Endothelial cell of umbilical vein (primary cell): ENCODE measurements around the gene MAPK8IP2. TPM values are rescaled to one million over a fixed set of nuclear protein-coding genes. Genes with fewer than 3 reads are reported as not detected.

Experiments used
- BruUV-seq: library from RNA; stranded (reverse); fragments of 400-500 nt; replicated peaks from 2 replicates; lab custom pipeline; 2021; lab: Mats Ljungman, UMichigan
- CTCF ChIA-PET: fragments of 300-600, 350-600 bp; sonication (Branson Sonifier 250); formaldehyde crosslinking; loops from one replicate; lab custom pipeline; 2021; ENCODE audit warnings: antibody characterized with exemption, inconsistent platforms; lab: Charles Lee
- POLR2A ChIA-PET: fragments of 300-600, 350-600 bp; sonication (Branson Sonifier 250); formaldehyde crosslinking; loops from one replicate; lab custom pipeline; 2021; ENCODE audit warnings: antibody characterized with exemption, inconsistent platforms; lab: Charles Lee
- DNase-seq: peaks from one replicate; pipeline ENCODE4 v3.0.0-alpha.2; 2011; ENCODE audit warnings: low read depth, low spot score
- FAIRE-seq: peaks from 2 replicates; lab custom pipeline; 2011; peaks lifted over from hg19 to GRCh38; lab: Jason Lieb, UNC
- H2AFZ ChIP-seq: 2 replicates; pipeline ENCODE4 v1.6.0; 2012; ENCODE audit warnings: low read depth, low read length, control low read depth, inconsistent platforms
- H3K27ac ChIP-seq: 2 replicates; pipeline ENCODE4 v1.5.1; 2011; ENCODE audit warnings: low read depth, mild to moderate bottlenecking, control low read depth, low read length, moderate library complexity; ENCODE audit not compliant: insufficient read depth
- H3K27me3 ChIP-seq, 2 experiments: 2 replicates each; pipeline versions ENCODE4 v1.6.0 to v1.6.1; 2011; ENCODE audit warnings: low read length in 2 of 2, mixed read lengths in 1 of 2; ENCODE audit not compliant: control insufficient read depth in 2 of 2, insufficient read depth in 2 of 2
- H3K36me3 ChIP-seq, 2 experiments: 2 replicates in 1 of 2; 3 replicates in 1 of 2; pipeline ENCODE4 v1.5.1; 2011; ENCODE audit warnings: low read length in 2 of 2, mild to moderate bottlenecking in 1 of 2, moderate library complexity in 1 of 2; ENCODE audit not compliant: control insufficient read depth in 2 of 2, insufficient read depth in 2 of 2; ENCODE audit errors: extremely low read depth in 1 of 2
- H3K4me1 ChIP-seq: 3 replicates; pipeline ENCODE4 v1.5.1; 2011; ENCODE audit warnings: mild to moderate bottlenecking, low read length; ENCODE audit not compliant: control insufficient read depth, insufficient read depth; ENCODE audit errors: extremely low read depth
- H3K4me2 ChIP-seq: 2 replicates; pipeline ENCODE4 v1.6.1; 2011; ENCODE audit warnings: low read length, control low read depth, mixed read lengths; ENCODE audit not compliant: insufficient read depth
- H3K4me3 ChIP-seq, 3 experiments: fragments of 200-600 bp in 1 of 3; sonication (generic), shearing (Covaris generic) in 1 of 3; replicated peaks in 1 of 3; 2 replicates each; pipeline ENCODE4 v1.5.1; 2011 to 2016; ENCODE audit warnings: control low read depth in 3 of 3, low read length in 3 of 3, mild to moderate bottlenecking in 2 of 3, inconsistent platforms in 1 of 3, low read depth in 1 of 3, moderate library complexity in 1 of 3; ENCODE audit not compliant: insufficient read depth in 1 of 3
- H3K79me2 ChIP-seq: 2 replicates; pipeline ENCODE4 v1.6.0; 2012; ENCODE audit warnings: low read length, inconsistent platforms; ENCODE audit not compliant: control insufficient read depth, insufficient read depth
- H3K9ac ChIP-seq: replicated peaks from 2 replicates; pipeline ENCODE3; 2011; ENCODE audit warnings: low read length, control low read depth; ENCODE audit not compliant: insufficient read depth; ENCODE audit errors: extremely low read depth
- H3K9me1 ChIP-seq: replicated peaks from 3 replicates; pipeline ENCODE4 v1.6.0; 2011; ENCODE audit warnings: mild to moderate bottlenecking, low read length; ENCODE audit not compliant: control insufficient read depth, insufficient read depth; ENCODE audit errors: extremely low read depth
- H3K9me3 ChIP-seq: replicated peaks from 2 replicates; pipeline ENCODE4 v1.5.1; 2012; ENCODE audit warnings: low read length, inconsistent platforms; ENCODE audit not compliant: control insufficient read depth, insufficient read depth
- H4K20me1 ChIP-seq: replicated peaks from 2 replicates; pipeline ENCODE3; 2011; ENCODE audit warnings: mild to moderate bottlenecking, low read length; ENCODE audit not compliant: control insufficient read depth, insufficient read depth; ENCODE audit errors: extremely low read depth
- EZH2 ChIP-seq: IDR thresholded peaks from 2 replicates; pipeline ENCODE4 v1.6.1; 2012; ENCODE audit warnings: borderline replicate concordance, low read depth, mild to moderate bottlenecking, moderate library complexity, low read length, inconsistent platforms; ENCODE audit not compliant: severe bottlenecking
- FOS ChIP-seq: IDR thresholded peaks from 2 replicates; pipeline ENCODE4 v1.6.1; 2011; ENCODE audit warnings: mild to moderate bottlenecking, low read length, moderate library complexity, borderline replicate concordance; ENCODE audit not compliant: insufficient read depth
- GATA2 ChIP-seq: IDR thresholded peaks from 2 replicates; pipeline ENCODE4 v1.7.0; 2011; ENCODE audit warnings: low read depth, mild to moderate bottlenecking, moderate library complexity, mixed read lengths, low read length; ENCODE audit not compliant: insufficient read length, insufficient read depth
- JUN ChIP-seq: IDR thresholded peaks from 2 replicates; pipeline ENCODE4 v1.6.1; 2011; ENCODE audit warnings: borderline replicate concordance, low read depth; ENCODE audit not compliant: insufficient read length, insufficient read depth
- MYC ChIP-seq: IDR thresholded peaks from one replicate; pipeline ENCODE4 v1.6.1; 2011; ENCODE audit warnings: mild to moderate bottlenecking, low read depth, low read length
- POLR2A ChIP-seq: IDR thresholded peaks from 2 replicates; pipeline ENCODE4 v1.6.1; 2012; ENCODE audit warnings: low read depth, mild to moderate bottlenecking, control low read depth, low read length
- POLR2AphosphoS5 ChIP-seq: IDR thresholded peaks from 2 replicates; pipeline ENCODE4 v1.6.1; 2012; ENCODE audit warnings: low read depth, mild to moderate bottlenecking, control low read depth, low read length, moderate library complexity; ENCODE audit not compliant: insufficient read depth
- dilution Hi-C: fragments of 300-500 bp; cut with MboI; formaldehyde crosslinking; loops from one replicate; pipeline ENCODE4 v1.15.0; 2019; ENCODE audit warnings: low sequenced_read_pairs; ENCODE audit not compliant: extremely low pct_ligation_motif_present
- intact Hi-C: fragments of 100-400 bp; cut with micrococcal nuclease; formaldehyde crosslinking; loops from one replicate; pipeline ENCODE4 v1.10.0; 2022
- polyA plus RNA-seq, 4 experiments: library from polyadenylated mRNA; depleted of rRNA in 3 of 4; stranded (reverse) in 3 of 4; unstranded in 1 of 4; fragments of >200 nt; gene quantifications; 2 replicates each; pipeline versions ENCODE4 v1.2.1 to v1.2.3, GENCODE V29; 2011 to 2012; ENCODE audit warnings: missing spikeins in 1 of 4
- total RNA-seq: library from RNA; stranded (reverse); gene quantifications from 2 replicates; pipeline ENCODE4 v1.2.3, GENCODE V29; 2021
- TF ChIP-seq, protein P1 (sequence below): IDR thresholded peaks from 2 replicates; pipeline ENCODE4 v1.6.1; 2011; ENCODE audit not compliant: insufficient read depth, insufficient read length
- TF ChIP-seq, protein P2 (sequence below), 2 donors: IDR thresholded peaks; 1 replicate in 1 of 2; 2 replicates in 1 of 2; pipeline ENCODE4 v1.5.1; 2011; ENCODE audit warnings: low read length in 2 of 2, mild to moderate bottlenecking in 2 of 2, moderate library complexity in 2 of 2, control low read depth in 1 of 2, inconsistent platforms in 1 of 2, low read depth in 1 of 2; ENCODE audit not compliant: insufficient read depth in 1 of 2; ENCODE audit errors: extremely low read depth in 1 of 2

Gene MAPK8IP2
- total and polyA plus RNA-seq, 2 donors (not counting 3 experiments of a cell fraction or from before 2014, with no cell fraction given) = 0.21 to 0.31 TPM

DNA sequence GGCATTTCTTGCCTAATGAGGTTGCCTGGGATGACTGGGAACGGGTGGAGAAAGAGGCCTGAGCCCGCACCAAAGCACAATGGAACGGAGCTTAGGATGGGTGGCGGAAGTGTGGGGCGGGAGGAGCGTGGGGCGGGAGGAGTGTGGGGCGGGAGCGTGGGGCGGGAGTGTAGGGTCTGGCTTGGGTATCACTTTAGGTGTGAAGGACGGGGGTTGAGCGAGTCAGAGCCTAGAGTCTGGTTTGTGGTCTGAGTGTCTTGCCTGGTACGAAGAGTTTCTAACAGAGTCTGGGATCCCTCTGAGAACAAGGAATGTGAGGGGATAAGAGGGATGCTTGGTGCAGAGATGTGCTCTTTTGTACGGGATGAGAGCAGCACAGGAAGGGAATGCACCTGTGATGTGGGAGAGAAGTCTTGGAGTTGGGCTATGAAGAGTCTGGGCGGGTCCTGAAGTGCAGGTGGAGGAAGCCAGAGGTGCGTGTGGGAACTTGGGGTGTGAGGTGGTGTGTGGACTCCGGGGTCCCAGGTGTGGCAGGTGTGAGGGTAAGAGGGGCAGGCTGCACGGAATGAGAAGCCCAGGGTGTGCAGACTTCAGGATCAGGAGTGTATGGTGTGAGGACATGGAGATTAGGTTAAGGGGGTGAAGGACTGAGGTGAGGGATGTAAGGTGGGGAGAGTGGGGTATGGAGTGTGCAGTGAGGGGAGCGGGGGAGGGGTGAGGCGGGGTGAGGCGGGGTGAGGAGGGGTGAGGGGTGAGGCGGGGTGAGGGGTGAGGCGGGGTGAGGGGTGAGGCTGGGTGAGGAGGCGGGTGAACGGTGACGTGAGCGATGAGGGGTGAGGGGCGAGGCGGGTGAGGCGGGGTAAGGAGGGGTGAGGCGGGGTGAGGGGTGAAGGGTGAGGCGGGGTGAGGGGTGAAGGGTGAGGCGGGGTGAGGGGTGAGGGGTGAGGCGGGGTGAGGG, 38.9 kb upstream of the MAPK8IP2 start:
- intact Hi-C loops = loop anchor here (2.0 kb wide), 1 partner anchor 17 kb away; the partner anchor contains the start of gene KLHDC7B
- dilution Hi-C loops = no loop called here
- Histone ChIP-seq H3K9me3 (no peaks in the 10 kb centered on the region), H3K79me2 (no peaks in the 10 kb centered on the region), H3K27ac (no peak overlapping the region), H3K9ac (no peak overlapping the region), H3K9me1 (no peaks in the 10 kb centered on the region), H3K4me1 (peaks cover 5% of the 10 kb centered on the region), H3K4me2 (no peak overlapping the region), H3K36me3 (no peaks in the 10 kb centered on the region), H2AFZ (no peak overlapping the region), H3K4me3 (no peak overlapping the region), H3K27me3 (peaks cover 11 to 16% of the 10 kb centered on the region in 2 experiments), H4K20me1 (no peaks in the 10 kb centered on the region)
- POLR2A ChIA-PET = no interaction called here
- CTCF ChIA-PET = interaction anchor here (1.6 kb wide), 1 partner anchor 7 kb away, joined by 5 read pairs; no protein-coding TSS in a partner anchor
- FAIRE-seq (no peak), DNase-seq (no peak)
- no TSS peak for BruUV-seq
- TF ChIP-seq POLR2A (no peak), JUN (no peak), MYC (no peak), EZH2 (no peak), GATA2 (no peak), POLR2AphosphoS5 (no peak), FOS (no peak)
- TF ChIP-seq, protein P1, sequence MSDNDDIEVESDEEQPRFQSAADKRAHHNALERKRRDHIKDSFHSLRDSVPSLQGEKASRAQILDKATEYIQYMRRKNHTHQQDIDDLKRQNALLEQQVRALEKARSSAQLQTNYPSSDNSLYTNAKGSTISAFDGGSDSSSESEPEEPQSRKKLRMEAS = no peak
- TF ChIP-seq, protein P2, sequence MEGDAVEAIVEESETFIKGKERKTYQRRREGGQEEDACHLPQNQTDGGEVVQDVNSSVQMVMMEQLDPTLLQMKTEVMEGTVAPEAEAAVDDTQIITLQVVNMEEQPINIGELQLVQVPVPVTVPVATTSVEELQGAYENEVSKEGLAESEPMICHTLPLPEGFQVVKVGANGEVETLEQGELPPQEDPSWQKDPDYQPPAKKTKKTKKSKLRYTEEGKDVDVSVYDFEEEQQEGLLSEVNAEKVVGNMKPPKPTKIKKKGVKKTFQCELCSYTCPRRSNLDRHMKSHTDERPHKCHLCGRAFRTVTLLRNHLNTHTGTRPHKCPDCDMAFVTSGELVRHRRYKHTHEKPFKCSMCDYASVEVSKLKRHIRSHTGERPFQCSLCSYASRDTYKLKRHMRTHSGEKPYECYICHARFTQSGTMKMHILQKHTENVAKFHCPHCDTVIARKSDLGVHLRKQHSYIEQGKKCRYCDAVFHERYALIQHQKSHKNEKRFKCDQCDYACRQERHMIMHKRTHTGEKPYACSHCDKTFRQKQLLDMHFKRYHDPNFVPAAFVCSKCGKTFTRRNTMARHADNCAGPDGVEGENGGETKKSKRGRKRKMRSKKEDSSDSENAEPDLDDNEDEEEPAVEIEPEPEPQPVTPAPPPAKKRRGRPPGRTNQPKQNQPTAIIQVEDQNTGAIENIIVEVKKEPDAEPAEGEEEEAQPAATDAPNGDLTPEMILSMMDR (IDR thresholded peaks at IDR 0.05; ENCODE audit: extremely low read depth in 1 of 2, insufficient read depth in 1 of 2, low read depth in 1 of 2, low read length in 2 of 2) = no peak
